HepG2 (cell line): ENCODE measurements around the gene DGKG. TPM values are rescaled to one million over a fixed set of nuclear protein-coding genes. Genes with fewer than 3 reads are reported as not detected.

ENCODE experiments used
- ATAC-seq: fragments of 200-7000 bp; cut with Tn5 transposase; 3 replicates; pipeline ENCODE4 v1.9.1; 2020; ENCODE audit warnings: mild to moderate bottlenecking, moderate library complexity
- BruUV-seq: library from RNA; stranded (reverse); fragments of 400-500 nt; replicated peaks from 2 replicates; lab custom pipeline; 2021; lab: Mats Ljungman, UMichigan
- CTCF ChIA-PET: fragments of 300-600 bp; formaldehyde crosslinking; extraction: SDS; loops from one replicate; lab custom pipeline; 2021; ENCODE audit warnings: low total read pairs, inconsistent platforms, low intra/inter-chr PET ratio; lab: Yijun Ruan, JAX
- POLR2A ChIA-PET: fragments of 350-600 bp; sonication (Branson Sonifier 250); formaldehyde crosslinking; loops from one replicate; lab custom pipeline; 2020; ENCODE audit warnings: antibody characterized with exemption, inconsistent platforms; lab: Yijun Ruan, JAX
- DNase-seq: peaks from one replicate; pipeline ENCODE4 v3.0.0-alpha.2; 2015; ENCODE audit warnings: low spot score
- FAIRE-seq: peaks from 3 replicates; lab custom pipeline; 2011; peaks lifted over from hg19 to GRCh38; lab: Jason Lieb, UNC
- H2AFZ ChIP-seq: one replicate; pipeline ENCODE4 v1.6.1; 2011; ENCODE audit warnings: low read length, inconsistent platforms
- H3K27ac ChIP-seq: fragments of 300-600 bp; 3 replicates; pipeline ENCODE4 v1.8.0; 2011; ENCODE audit warnings: mixed run types, mild to moderate bottlenecking, mixed read lengths, low read length, inconsistent platforms; ENCODE audit not compliant: insufficient read depth; ENCODE audit errors: extremely low read length
- H3K27me3 ChIP-seq, 2 experiments: fragments of 200-600 bp in 1 of 2; 2 replicates in 1 of 2; 3 replicates in 1 of 2; pipeline versions ENCODE4 v1.6.0 to v1.8.0; 2011; ENCODE audit warnings: low read length in 2 of 2, mild to moderate bottlenecking in 2 of 2, moderate library complexity in 2 of 2, inconsistent platforms in 1 of 2; ENCODE audit not compliant: insufficient read depth in 2 of 2, control insufficient read depth in 1 of 2
- H3K36me3 ChIP-seq, 2 experiments: fragments of 200-600 bp in 1 of 2; replicated peaks in 1 of 2; 2 replicates in 1 of 2; 3 replicates in 1 of 2; pipeline versions ENCODE4 v1.5.1 to v1.8.0; 2011; ENCODE audit warnings: low read length in 2 of 2, inconsistent platforms in 1 of 2; ENCODE audit not compliant: insufficient read depth in 2 of 2, control insufficient read depth in 1 of 2
- H3K4me1 ChIP-seq: 2 replicates; pipeline ENCODE4 v1.5.1; 2012; ENCODE audit warnings: low read length, inconsistent platforms; ENCODE audit not compliant: insufficient read depth
- H3K4me2 ChIP-seq: 2 replicates; pipeline ENCODE4 v1.6.0; 2011; ENCODE audit warnings: low read depth, low read length, inconsistent platforms
- H3K4me3 ChIP-seq, 3 experiments: fragments of 200-600 bp in 1 of 3; sonication (generic), shearing (Covaris generic) in 1 of 3; replicated peaks in 1 of 3; 2 replicates each; pipeline ENCODE4 v1.5.1; 2011 to 2016; ENCODE audit warnings: low read length in 3 of 3, inconsistent platforms in 2 of 3, low read depth in 2 of 3, mild to moderate bottlenecking in 2 of 3, control low read depth in 1 of 3, mixed read lengths in 1 of 3; ENCODE audit not compliant: insufficient read depth in 1 of 3
- H3K79me2 ChIP-seq: one replicate; pipeline ENCODE4 v1.6.1; 2011; ENCODE audit warnings: low read length, inconsistent platforms; ENCODE audit not compliant: insufficient read depth
- H3K9ac ChIP-seq: 2 replicates; pipeline ENCODE4 v1.6.0; 2011; ENCODE audit warnings: mild to moderate bottlenecking, low read depth, low read length, inconsistent platforms; ENCODE audit not compliant: insufficient read depth
- H3K9me3 ChIP-seq: 2 replicates; pipeline ENCODE4 v1.5.1; 2012; ENCODE audit warnings: mild to moderate bottlenecking, low read length
- H4K20me1 ChIP-seq: 2 replicates; pipeline ENCODE4 v1.6.0; 2011; ENCODE audit warnings: inconsistent platforms, mild to moderate bottlenecking, low read length, moderate library complexity; ENCODE audit not compliant: insufficient read depth
- KMT2B ChIP-seq: IDR thresholded peaks from 2 replicates; pipeline ENCODE4 v1.6.1; 2016; ENCODE audit warnings: missing genetic modification reagents, missing compliant biosample characterization
- MTF2 ChIP-seq: sonication (generic); formaldehyde crosslinking; IDR thresholded peaks from 2 replicates; pipeline ENCODE4 v1.5.0; 2020; ENCODE audit warnings: missing genetic modification reagents, borderline replicate concordance
- PAF1 ChIP-seq: IDR thresholded peaks from 2 replicates; pipeline ENCODE4 v1.6.1; 2016; ENCODE audit warnings: missing genetic modification reagents, missing compliant biosample characterization
- SPEN ChIP-seq: sonication (generic); formaldehyde crosslinking; IDR thresholded peaks from 2 replicates; pipeline ENCODE4 v1.5.1; 2020; ENCODE audit warnings: low read depth, mild to moderate bottlenecking, missing genetic modification reagents
- ZIK1 ChIP-seq: sonication (generic); formaldehyde crosslinking; IDR thresholded peaks from 2 replicates; pipeline ENCODE4 v1.5.0; 2020; ENCODE audit warnings: mild to moderate bottlenecking, low read depth, missing genetic modification reagents, borderline replicate concordance
- ZNF225 ChIP-seq: sonication (generic); formaldehyde crosslinking; IDR thresholded peaks from 2 replicates; pipeline ENCODE4 v1.4.0; 2020; ENCODE audit warnings: mild to moderate bottlenecking, missing genetic modification reagents
- ZNF333 ChIP-seq: sonication (generic); formaldehyde crosslinking; IDR thresholded peaks from 2 replicates; pipeline ENCODE4 v1.4.0; 2020; ENCODE audit warnings: mild to moderate bottlenecking, missing genetic modification reagents, borderline replicate concordance
- WGBS: methylation state at CpG from one replicate; pipeline ENCODE4 v1.1.6; 2017; ENCODE audit warnings: low lambda C conversion rate; 5-methylcytosine and 5-hydroxymethylcytosine counted together
- in situ Hi-C: cut with HindIII; loops from 2 replicates; pipeline ENCODE4 v1.10.0; 2017; ENCODE audit warnings: low pct_unique_long_range_greater_than_20kb; ENCODE audit not compliant: extremely low pct_ligation_motif_present
- intact Hi-C: fragments of 100-400 bp; cut with micrococcal nuclease; formaldehyde crosslinking; loops from one replicate; pipeline ENCODE4 v1.10.0; 2022; ENCODE audit not compliant: unreplicated experiment
- polyA plus RNA-seq, 8 experiments: library from polyadenylated mRNA; depleted of rRNA in 3 of 8; stranded (reverse) in 7 of 8; unstranded in 1 of 8; fragments of >200 nt; fragmentation: Illumina TruSeq in 4 of 8; extraction: Trizol in 4 of 8; gene quantifications; 2 replicates each; pipeline versions ENCODE4 v1.2.1 to v1.2.3, GENCODE V29; 2011 to 2016; ENCODE audit warnings: low read depth in 4 of 8, missing spikeins in 1 of 8, mixed read lengths in 1 of 8; ENCODE audit not compliant: insufficient read depth in 1 of 8
- total RNA-seq, 5 experiments: library from RNA; depleted of rRNA; stranded (reverse); fragments of >200 nt; fragmentation: Illumina TruSeq; extraction: Trizol; gene quantifications; 2 replicates each; pipeline ENCODE4 v1.2.3, GENCODE V29; 2016; ENCODE audit warnings: low read depth in 1 of 5
- TF ChIP-seq, protein P1 (sequence below): conservative IDR thresholded peaks from 2 replicates; pipeline ENCODE4 v1.6.1; 2018; ENCODE audit warnings: missing genetic modification reagents
- TF ChIP-seq, protein P2 (sequence below): IDR thresholded peaks from 2 replicates; pipeline ENCODE4 v1.6.1; 2016; ENCODE audit warnings: low read depth, control low read depth
- TF ChIP-seq, protein P3 (sequence below), 2 experiments: sonication (generic) in 1 of 2; formaldehyde crosslinking in 1 of 2; IDR thresholded peaks; 2 replicates each; pipeline versions ENCODE4 v1.4.0 to v1.6.1; 2016 to 2020; ENCODE audit warnings: borderline replicate concordance in 1 of 2, low read depth in 1 of 2, mild to moderate bottlenecking in 1 of 2, missing genetic modification reagents in 1 of 2

DGKG gene
- total and polyA plus RNA-seq, 2 of the 13 experiments (the other 11 are each of a cell fraction or from before 2014, with no cell fraction given): 3.8 to 6.2 TPM

DNA sequence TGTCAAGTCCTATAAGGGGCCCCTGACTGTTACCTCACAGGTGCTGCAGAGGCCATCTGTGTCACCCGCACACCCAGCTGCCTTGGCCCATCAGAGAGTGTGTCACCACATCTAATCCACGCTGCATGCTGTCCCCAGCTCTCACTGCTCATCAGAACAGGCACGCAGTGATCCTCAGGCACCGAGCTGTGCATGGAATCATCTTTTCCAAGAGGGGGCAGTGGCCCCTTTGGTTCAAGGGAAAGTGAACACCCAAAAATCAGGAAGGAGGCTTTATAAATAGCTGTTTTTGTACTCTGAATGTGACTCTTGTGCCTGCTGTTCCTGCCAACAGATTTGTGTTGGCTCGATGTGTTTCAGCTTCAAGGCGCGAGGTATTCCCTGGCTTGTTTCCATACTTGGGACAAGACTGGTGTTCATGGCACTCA lies 142.8 kb downstream of the DGKG start:
- no peaks in the 10 kb centered on the region for H3K27me3 ChIP-seq
- H3K4me3 ChIP-seq: no peak overlapping the region
- H4K20me1 ChIP-seq: no peaks in the 10 kb centered on the region
- H3K27ac ChIP-seq: no peak overlapping the region
- no TSS peak for BruUV-seq
- H3K4me1 ChIP-seq: peaks cover 19% of the 10 kb centered on the region
- no peak overlapping the region for H3K4me2 ChIP-seq
- H3K36me3 ChIP-seq: peaks cover 0 to 1% of the 10 kb centered on the region in 2 experiments; a peak in 1 of 5 replicates
- no peaks in the 10 kb centered on the region for H3K9me3 ChIP-seq
- in situ Hi-C loops (no loop called here), intact Hi-C loops (no loop called here)
- POLR2A ChIA-PET: interaction anchor here (1.6 kb wide), 1 partner anchor 10 kb away, joined by 7 read pairs; no protein-coding TSS in a partner anchor
- no peak for DNase-seq
- no peak overlapping the region for H3K9ac ChIP-seq
- no peak for FAIRE-seq
- H2AFZ ChIP-seq: no peak overlapping the region
- TF ChIP-seq ZNF333 (no peak), SPEN (CRISPR knock-in tag) (no peak), MTF2 (no peak), KMT2B (CRISPR knock-in tag) (no peak), ZNF225 (no peak), PAF1 (CRISPR knock-in tag) (no peak), ZIK1 (CRISPR knock-in tag) (no peak)
- TF ChIP-seq, protein P1, sequence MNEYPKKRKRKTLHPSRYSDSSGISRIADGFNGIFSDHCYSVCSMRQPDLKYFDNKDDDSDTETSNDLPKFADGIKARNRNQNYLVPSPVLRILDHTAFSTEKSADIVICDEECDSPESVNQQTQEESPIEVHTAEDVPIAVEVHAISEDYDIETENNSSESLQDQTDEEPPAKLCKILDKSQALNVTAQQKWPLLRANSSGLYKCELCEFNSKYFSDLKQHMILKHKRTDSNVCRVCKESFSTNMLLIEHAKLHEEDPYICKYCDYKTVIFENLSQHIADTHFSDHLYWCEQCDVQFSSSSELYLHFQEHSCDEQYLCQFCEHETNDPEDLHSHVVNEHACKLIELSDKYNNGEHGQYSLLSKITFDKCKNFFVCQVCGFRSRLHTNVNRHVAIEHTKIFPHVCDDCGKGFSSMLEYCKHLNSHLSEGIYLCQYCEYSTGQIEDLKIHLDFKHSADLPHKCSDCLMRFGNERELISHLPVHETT (CRISPR knock-in tag): no peak
- TF ChIP-seq, protein P2, sequence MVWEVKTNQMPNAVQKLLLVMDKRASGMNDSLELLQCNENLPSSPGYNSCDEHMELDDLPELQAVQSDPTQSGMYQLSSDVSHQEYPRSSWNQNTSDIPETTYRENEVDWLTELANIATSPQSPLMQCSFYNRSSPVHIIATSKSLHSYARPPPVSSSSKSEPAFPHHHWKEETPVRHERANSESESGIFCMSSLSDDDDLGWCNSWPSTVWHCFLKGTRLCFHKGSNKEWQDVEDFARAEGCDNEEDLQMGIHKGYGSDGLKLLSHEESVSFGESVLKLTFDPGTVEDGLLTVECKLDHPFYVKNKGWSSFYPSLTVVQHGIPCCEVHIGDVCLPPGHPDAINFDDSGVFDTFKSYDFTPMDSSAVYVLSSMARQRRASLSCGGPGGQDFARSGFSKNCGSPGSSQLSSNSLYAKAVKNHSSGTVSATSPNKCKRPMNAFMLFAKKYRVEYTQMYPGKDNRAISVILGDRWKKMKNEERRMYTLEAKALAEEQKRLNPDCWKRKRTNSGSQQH (CRISPR knock-in tag): no peak
- TF ChIP-seq, protein P3, sequence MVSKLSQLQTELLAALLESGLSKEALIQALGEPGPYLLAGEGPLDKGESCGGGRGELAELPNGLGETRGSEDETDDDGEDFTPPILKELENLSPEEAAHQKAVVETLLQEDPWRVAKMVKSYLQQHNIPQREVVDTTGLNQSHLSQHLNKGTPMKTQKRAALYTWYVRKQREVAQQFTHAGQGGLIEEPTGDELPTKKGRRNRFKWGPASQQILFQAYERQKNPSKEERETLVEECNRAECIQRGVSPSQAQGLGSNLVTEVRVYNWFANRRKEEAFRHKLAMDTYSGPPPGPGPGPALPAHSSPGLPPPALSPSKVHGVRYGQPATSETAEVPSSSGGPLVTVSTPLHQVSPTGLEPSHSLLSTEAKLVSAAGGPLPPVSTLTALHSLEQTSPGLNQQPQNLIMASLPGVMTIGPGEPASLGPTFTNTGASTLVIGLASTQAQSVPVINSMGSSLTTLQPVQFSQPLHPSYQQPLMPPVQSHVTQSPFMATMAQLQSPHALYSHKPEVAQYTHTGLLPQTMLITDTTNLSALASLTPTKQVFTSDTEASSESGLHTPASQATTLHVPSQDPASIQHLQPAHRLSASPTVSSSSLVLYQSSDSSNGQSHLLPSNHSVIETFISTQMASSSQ (IDR thresholded peaks at IDR 0.05; ENCODE audit: low read depth): no peak
- TF ChIP-seq, protein P3 (CRISPR knock-in tag; IDR thresholded peaks at IDR 0.05; ENCODE audit: borderline replicate concordance): no peak
- 94% methylated on average over 6 of the region's 7 CpGs for WGBS
- CTCF ChIA-PET: no interaction called here
- no peak for ATAC-seq
- no peaks in the 10 kb centered on the region for H3K79me2 ChIP-seq
